Adrenal gland (tissue), 5 donors: ENCODE data around the gene NELFCD.

Experiments used
- POLR2A ChIP-seq, 2 donors: fragments of 450-650 bp; IDR thresholded peaks; one replicate each; pipeline ENCODE4 v1.6.1; 2017; ENCODE audit warnings: antibody characterized with exemption in 2 of 2, mild to moderate bottlenecking in 2 of 2, moderate library complexity in 1 of 2
- TF ChIP-seq, protein P1 (sequence below), 6 experiments: fragments of 450-650 bp in 4 of 6; fragments of 200-600 bp in 2 of 6; sonication (generic) in 1 of 6; IDR thresholded peaks; 1 replicate in 5 of 6; 2 replicates in 1 of 6; pipeline versions ENCODE4 v1.5.1 to v1.8.0; 2016 to 2021; ENCODE audit warnings: antibody characterized with exemption in 6 of 6, mild to moderate bottlenecking in 2 of 6, moderate library complexity in 1 of 6
- donor health status: DM: no; HTN: no; CAD: no.

DNA sequence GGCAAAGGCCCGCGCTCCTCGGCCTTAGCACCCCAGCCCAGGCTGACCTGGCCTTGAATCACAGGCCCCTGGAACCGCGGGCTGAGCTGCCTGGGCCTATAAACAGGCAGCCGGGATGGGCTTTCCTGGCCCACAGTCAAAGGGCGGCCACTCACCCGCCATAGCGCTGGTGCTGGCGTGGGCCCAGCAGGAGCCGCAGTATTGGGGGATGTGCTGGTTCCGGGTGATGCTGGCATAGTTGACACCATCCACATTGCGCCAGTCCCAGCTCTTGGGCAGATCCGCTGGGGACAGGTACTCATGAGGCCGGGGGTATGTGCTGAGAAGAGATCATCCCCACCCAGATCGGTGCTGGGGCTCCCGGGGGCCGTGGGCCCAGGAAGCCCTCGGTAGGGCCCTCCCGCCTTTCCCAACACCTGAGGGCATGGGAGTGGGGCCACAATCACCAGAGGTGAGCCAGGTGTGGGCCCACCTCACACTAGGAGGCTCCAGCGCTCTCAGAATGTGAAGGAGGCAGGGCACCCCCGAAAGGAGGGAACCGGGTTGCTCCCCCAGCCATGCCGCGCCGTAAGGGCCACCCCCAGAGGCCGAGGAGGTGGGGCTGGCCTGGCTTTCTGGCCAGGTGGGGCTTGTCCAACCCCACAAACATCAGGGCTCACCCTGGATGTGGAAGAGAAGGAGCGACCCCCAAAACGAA, 25.3 kb downstream of the NELFCD start:
- TF ChIP-seq, protein P1, sequence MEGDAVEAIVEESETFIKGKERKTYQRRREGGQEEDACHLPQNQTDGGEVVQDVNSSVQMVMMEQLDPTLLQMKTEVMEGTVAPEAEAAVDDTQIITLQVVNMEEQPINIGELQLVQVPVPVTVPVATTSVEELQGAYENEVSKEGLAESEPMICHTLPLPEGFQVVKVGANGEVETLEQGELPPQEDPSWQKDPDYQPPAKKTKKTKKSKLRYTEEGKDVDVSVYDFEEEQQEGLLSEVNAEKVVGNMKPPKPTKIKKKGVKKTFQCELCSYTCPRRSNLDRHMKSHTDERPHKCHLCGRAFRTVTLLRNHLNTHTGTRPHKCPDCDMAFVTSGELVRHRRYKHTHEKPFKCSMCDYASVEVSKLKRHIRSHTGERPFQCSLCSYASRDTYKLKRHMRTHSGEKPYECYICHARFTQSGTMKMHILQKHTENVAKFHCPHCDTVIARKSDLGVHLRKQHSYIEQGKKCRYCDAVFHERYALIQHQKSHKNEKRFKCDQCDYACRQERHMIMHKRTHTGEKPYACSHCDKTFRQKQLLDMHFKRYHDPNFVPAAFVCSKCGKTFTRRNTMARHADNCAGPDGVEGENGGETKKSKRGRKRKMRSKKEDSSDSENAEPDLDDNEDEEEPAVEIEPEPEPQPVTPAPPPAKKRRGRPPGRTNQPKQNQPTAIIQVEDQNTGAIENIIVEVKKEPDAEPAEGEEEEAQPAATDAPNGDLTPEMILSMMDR (IDR thresholded peaks at IDR 0.05): no peak
- no peak for TF ChIP-seq POLR2A (IDR thresholded peaks at IDR 0.05)
